ENCODE results near the gene MBD3.

Gene MBD3

GRCh38 chr19:1616875-1617274 is 24.2 kb upstream of the MBD3 start:
- ChIA-PET POLR2A (interaction anchor here (1.4 kb wide), 1 partner anchor 11 kb away, joined by 8 read pairs; the partner anchor contains the start of gene UQCR11), CTCF (no interaction called here)
- H3K4me3 ChIP-seq (ENCODE audit: low read depth, low read length), result no peak overlapping the region
- no peak for TF ChIP-seq CTCF (IDR thresholded peaks at IDR 0.05; ENCODE audit: insufficient read depth, low read length, missing control alignments)
- no peak for DNase-seq (ENCODE audit: low read depth, low spot score)

- ChIA-PET CTCF (interaction anchor here (0.9 kb wide), 1 partner anchor 9 kb away, joined by 3 read pairs; no protein-coding TSS in a partner anchor), POLR2A (interaction anchor here (1.4 kb wide), 1 partner anchor 11 kb away, joined by 8 read pairs; the partner anchor contains the start of gene UQCR11)
These were observed 23.7 kb upstream of the MBD3 start for GRCh38 chr19:1616396-1616795.

GRCh38 chr19:1615156-1615765 is 22.6 kb upstream of the MBD3 start:
- TF ChIP-seq CTCF (IDR thresholded peaks at IDR 0.05; ENCODE audit: insufficient read depth, low read length, missing control alignments), result no peak
- CTCF ChIA-PET, result no interaction called here
- no peak for DNase-seq (ENCODE audit: low read depth, low spot score)
- POLR2A ChIA-PET, result no interaction called here
- H3K4me3 ChIP-seq (ENCODE audit: low read depth, low read length), result no peak overlapping the region

More at GRCh38 chr19:1616396-1616795, 23.7 kb upstream of the MBD3 start:
- TF ChIP-seq CTCF (IDR thresholded peaks at IDR 0.05; ENCODE audit: insufficient read depth, low read length, missing control alignments), result no peak
- no peak for DNase-seq (ENCODE audit: low read depth, low spot score)
- H3K4me3 ChIP-seq (ENCODE audit: low read depth, low read length), result no peak overlapping the region

- TF ChIP-seq CTCF (IDR thresholded peaks at IDR 0.05; ENCODE audit: insufficient read depth, low read length, missing control alignments), result no peak
- CTCF ChIA-PET, result no interaction called here
- POLR2A ChIA-PET, result no interaction called here
- no peak for DNase-seq (ENCODE audit: low read depth, low spot score)
- H3K4me3 ChIP-seq (ENCODE audit: low read depth, low read length), result no peak overlapping the region
These were observed 21.3 kb upstream of the MBD3 start for GRCh38 chr19:1613808-1614570.

- CTCF ChIA-PET, result no interaction called here
- TF ChIP-seq CTCF (IDR thresholded peaks at IDR 0.05; ENCODE audit: insufficient read depth, low read length, missing control alignments), result no peak
- POLR2A ChIA-PET, result no interaction called here
- no peak overlapping the region for H3K4me3 ChIP-seq (ENCODE audit: low read depth, low read length)
- no peak for DNase-seq (ENCODE audit: low read depth, low spot score)
These were observed 20.5 kb upstream of the MBD3 start for GRCh38 chr19:1613146-1613545.

All from AG04449 (cell line).